HCT116 (cell line): ENCODE data around the gene SLC35F1. TPM values are rescaled to one million over a fixed set of nuclear protein-coding genes. Genes with fewer than 3 reads are reported as not detected.

ENCODE experiments used
- ATAC-seq: fragments of 200-7000 bp; cut with Tn5 transposase; 2 replicates; pipeline ENCODE4 v1.9.1; 2020; ENCODE audit warnings: mild to moderate bottlenecking, moderate library complexity
- BruUV-seq: library from RNA; stranded (reverse); fragments of 400-500 nt; replicated peaks from 2 replicates; lab custom pipeline; 2021; lab: Mats Ljungman, UMichigan
- CTCF ChIA-PET: fragments of 300-600 bp; sonication (Branson Sonifier 250); formaldehyde crosslinking; loops from one replicate; lab custom pipeline; 2021; ENCODE audit warnings: antibody characterized with exemption; lab: Charles Lee
- POLR2A ChIA-PET: fragments of 300-600, 350-600 bp; sonication (Branson Sonifier 250); formaldehyde crosslinking; loops from one replicate; lab custom pipeline; 2021; ENCODE audit warnings: antibody characterized with exemption; lab: Charles Lee
- RAD21 ChIA-PET, 2 experiments: fragments of 300-600 bp; sonication (Branson Sonifier 250); formaldehyde crosslinking; loops; one replicate each; lab custom pipeline; 2023; ENCODE audit warnings: low total read pairs in 2 of 2; ENCODE audit not compliant: uncharacterized antibody in 2 of 2, unreplicated experiment in 2 of 2, low non-redundant PET in 1 of 2; lab: Charles Lee
- DNase-seq: peaks from one replicate; pipeline ENCODE4 v3.0.0-alpha.2; 2010; ENCODE audit warnings: low read depth, low spot score
- H2AFZ ChIP-seq: fragments of 200-600 bp; shearing (Covaris generic), sonication (generic); 2 replicates; pipeline ENCODE4 v1.6.1; 2017; ENCODE audit warnings: low read depth, mixed run types, mixed read lengths, antibody characterized with exemption, low read length; ENCODE audit not compliant: poor library complexity, severe bottlenecking
- H3K27ac ChIP-seq: 2 replicates; pipeline ENCODE4 v1.5.1; 2012; ENCODE audit warnings: low read depth, low read length
- H3K27me3 ChIP-seq: fragments of 200-600 bp; sonication (generic); 2 replicates; pipeline ENCODE4 v1.6.1; 2016; ENCODE audit warnings: mixed run types, low read length, mixed read lengths; ENCODE audit not compliant: insufficient read depth
- H3K36me3 ChIP-seq, 2 experiments: fragments of 200-500 bp in 1 of 2; fragments of 200-600 bp in 1 of 2; sonication (Bioruptor generic) in 1 of 2; sonication (generic) in 1 of 2; 2 replicates each; pipeline versions ENCODE4 v1.5.1 to v1.6.1; 2014 to 2016; ENCODE audit warnings: low read length in 2 of 2, inconsistent platforms in 1 of 2, mixed read lengths in 1 of 2, mixed run types in 1 of 2; ENCODE audit not compliant: insufficient read depth in 2 of 2, control insufficient read depth in 1 of 2
- H3K4me1 ChIP-seq, 2 experiments: fragments of 200-600 bp in 1 of 2; sonication (generic) in 1 of 2; 2 replicates each; pipeline versions ENCODE4 v1.5.1 to v1.6.1; 2012 to 2017; ENCODE audit warnings: low read length in 2 of 2, inconsistent platforms in 1 of 2, mild to moderate bottlenecking in 1 of 2, mixed read lengths in 1 of 2, mixed run types in 1 of 2, moderate library complexity in 1 of 2; ENCODE audit not compliant: insufficient read depth in 2 of 2, control insufficient read depth in 1 of 2
- H3K4me2 ChIP-seq: fragments of 200-600 bp; sonication (generic); 2 replicates; pipeline ENCODE4 v1.6.1; 2017; ENCODE audit warnings: mixed run types, low read length, mixed read lengths
- H3K4me3 ChIP-seq, 2 experiments: fragments of 200-600 bp in 1 of 2; sonication (generic) in 1 of 2; replicated peaks in 1 of 2; 2 replicates each; pipeline ENCODE4 v1.5.1; 2011 to 2016; ENCODE audit warnings: low read length in 2 of 2, control low read depth in 1 of 2, low read depth in 1 of 2, mild to moderate bottlenecking in 1 of 2, mixed read lengths in 1 of 2, mixed run types in 1 of 2
- H3K79me2 ChIP-seq: fragments of 200-600 bp; sonication (generic); 2 replicates; pipeline ENCODE4 v1.6.1; 2017; ENCODE audit warnings: mild to moderate bottlenecking, mixed run types, low read length, moderate library complexity, mixed read lengths; ENCODE audit not compliant: insufficient read depth
- H3K9ac ChIP-seq: fragments of 200-600 bp; sonication (generic); 2 replicates; pipeline ENCODE4 v1.6.1; 2016; ENCODE audit warnings: low read length, mixed read lengths
- H3K9me2 ChIP-seq: fragments of 200-600 bp; sonication (generic), shearing (Covaris generic); 2 replicates; pipeline ENCODE4 v1.6.1; 2017; ENCODE audit warnings: mixed run types, mild to moderate bottlenecking, moderate library complexity; ENCODE audit not compliant: insufficient read depth
- H3K9me3 ChIP-seq, 2 experiments: fragments of 200-500 bp in 1 of 2; fragments of 200-600 bp in 1 of 2; sonication (Bioruptor generic) in 1 of 2; sonication (generic) in 1 of 2; 2 replicates each; pipeline ENCODE4 v1.6.1; 2014 to 2017; ENCODE audit warnings: low read length in 2 of 2, mixed read lengths in 2 of 2, inconsistent platforms in 1 of 2, low read depth in 1 of 2, mild to moderate bottlenecking in 1 of 2, mixed run types in 1 of 2, moderate library complexity in 1 of 2; ENCODE audit not compliant: control insufficient read depth in 1 of 2, insufficient read depth in 1 of 2
- H4K20me1 ChIP-seq: fragments of 200-600 bp; sonication (generic), shearing (Covaris generic); 2 replicates; pipeline ENCODE4 v1.6.1; 2017; ENCODE audit warnings: mixed run types, mild to moderate bottlenecking, moderate library complexity; ENCODE audit not compliant: insufficient read depth
- CBX3 ChIP-seq: IDR thresholded peaks from 2 replicates; pipeline ENCODE4 v1.6.1; 2012; ENCODE audit warnings: low read depth
- CEBPB ChIP-seq: IDR thresholded peaks from 2 replicates; pipeline ENCODE4 v1.6.1; 2012; ENCODE audit warnings: low read depth
- EGR1 ChIP-seq: IDR thresholded peaks from 2 replicates; pipeline ENCODE4 v1.6.1; 2012; ENCODE audit warnings: low read depth
- EZH2 ChIP-seq: fragments of 200-600 bp; sonication (generic); IDR thresholded peaks from 2 replicates; pipeline ENCODE4 v1.6.1; 2017; ENCODE audit warnings: antibody characterized with exemption, mixed run types
- EZH2phosphoT487 ChIP-seq: fragments of 200-600 bp; IDR thresholded peaks from 2 replicates; pipeline ENCODE4 v1.6.1; 2018; ENCODE audit warnings: antibody characterized with exemption, borderline replicate concordance
- FOSL1 ChIP-seq: IDR thresholded peaks from 2 replicates; pipeline ENCODE4 v1.6.1; 2012; ENCODE audit warnings: low read depth
- JUND ChIP-seq: IDR thresholded peaks from 2 replicates; pipeline ENCODE4 v1.6.1; 2012
- POLR2AphosphoS5 ChIP-seq: IDR thresholded peaks from 2 replicates; pipeline ENCODE4 v1.6.1; 2011; ENCODE audit warnings: mild to moderate bottlenecking, low read depth, low read length, moderate library complexity
- SIN3A ChIP-seq: IDR thresholded peaks from 2 replicates; pipeline ENCODE4 v1.6.1; 2012; ENCODE audit warnings: low read depth
- YY1 ChIP-seq: IDR thresholded peaks from 2 replicates; pipeline ENCODE4 v1.6.1; 2011; ENCODE audit warnings: low read length, low read depth, moderate library complexity, mild to moderate bottlenecking; ENCODE audit not compliant: insufficient replicate concordance; ENCODE audit errors: extremely low read depth
- ZBTB33 ChIP-seq: IDR thresholded peaks from 2 replicates; pipeline ENCODE4 v1.6.1; 2011; ENCODE audit warnings: mild to moderate bottlenecking, low read length, moderate library complexity; ENCODE audit not compliant: insufficient replicate concordance; ENCODE audit errors: extremely low read depth
- ZNF274 ChIP-seq: fragments of 200-500 bp; sonication (Bioruptor generic); IDR thresholded peaks from 2 replicates; pipeline ENCODE4 v1.6.1; 2014; ENCODE audit warnings: mild to moderate bottlenecking, low read depth, low read length, inconsistent platforms
- intact Hi-C: fragments of 100-400 bp; cut with micrococcal nuclease; formaldehyde crosslinking; loops from 2 replicates; pipeline ENCODE4 v1.10.0; 2022
- total RNA-seq: library from RNA; stranded (reverse); gene quantifications from one replicate; pipeline ENCODE4 v1.2.1, GENCODE V29; 2021; ENCODE audit not compliant: unreplicated experiment

Gene SLC35F1
- total RNA-seq, 1 experiment from 2014 or later = 0.07 TPM

- DNase-seq = no peak
- H3K9ac ChIP-seq = no peak overlapping the region
- H3K4me3 ChIP-seq = no peak overlapping the region
- H3K4me2 ChIP-seq = no peak overlapping the region
- H2AFZ ChIP-seq = no peak overlapping the region
- TF ChIP-seq CEBPB (no peak), JUND (no peak), SIN3A (no peak), EGR1 (no peak), EZH2 (no peak), ZNF274 (no peak), FOSL1 (no peak), YY1 (no peak), ZBTB33 (no peak), POLR2AphosphoS5 (no peak), CBX3 (no peak), EZH2phosphoT487 (no peak)
- TF ChIP-seq, all 23 proteins: peak for 0
- RAD21 ChIA-PET = no interaction called here
- intact Hi-C loops = no loop called here
- no peaks in the 10 kb centered on the region for H3K36me3 ChIP-seq
- H3K4me1 ChIP-seq = no peaks in the 10 kb centered on the region
- no TSS peak for BruUV-seq
- no peaks in the 10 kb centered on the region for H3K9me3 ChIP-seq
- CTCF ChIA-PET = no interaction called here
- H4K20me1 ChIP-seq = no peaks in the 10 kb centered on the region
- 0 out of 2 replicates have a peak, but pooled peaks cover 5% of the 10 kb centered on the region for H3K27me3 ChIP-seq
- no peaks in the 10 kb centered on the region for H3K79me2 ChIP-seq
- no peaks in the 10 kb centered on the region for H3K9me2 ChIP-seq
- ATAC-seq = no peak
- POLR2A ChIA-PET = no interaction called here
- H3K27ac ChIP-seq = no peak overlapping the region
These were observed 2.6 kb downstream of the SLC35F1 start for GRCh38 chr6:117909638-117910037.
